HUES64 (cell line): Measurements from ENCODE around the gene SECTM1.

Experiments
- H3K27ac ChIP-seq: 2 replicates; pipeline ENCODE4 v1.7.0; 2013; ENCODE audit warnings: low read depth, low read length, inconsistent platforms
- H3K27me3 ChIP-seq: 2 replicates; pipeline ENCODE4 v1.6.1; 2013; ENCODE audit warnings: mild to moderate bottlenecking, low read length; ENCODE audit not compliant: insufficient read depth
- H3K36me3 ChIP-seq: 2 replicates; pipeline ENCODE4 v1.6.1; 2013; ENCODE audit warnings: mild to moderate bottlenecking, low read length; ENCODE audit not compliant: insufficient read depth
- H3K4me1 ChIP-seq: 2 replicates; pipeline ENCODE4 v1.6.1; 2013; ENCODE audit warnings: mild to moderate bottlenecking, low read length, moderate library complexity; ENCODE audit not compliant: insufficient read depth
- H3K4me3 ChIP-seq: 2 replicates; pipeline ENCODE4 v1.5.1; 2013; ENCODE audit warnings: mild to moderate bottlenecking, low read length, moderate library complexity
- H3K9ac ChIP-seq: 2 replicates; pipeline ENCODE4 v1.6.1; 2013; ENCODE audit warnings: mild to moderate bottlenecking, low read depth, low read length
- H3K9me3 ChIP-seq: 2 replicates; pipeline ENCODE4 v1.6.1; 2013; ENCODE audit warnings: low read depth, low read length; ENCODE audit not compliant: insufficient read depth
- WGBS: fragments of 150-250, 120-280 bp; methylation state at CpG from one replicate; pipeline ENCODE4 v1.1.7; 2013; ENCODE audit warnings: missing lambda C conversion rate; 5-methylcytosine and 5-hydroxymethylcytosine counted together

SECTM1 gene

GRCh38 chr17:82330322-82331239, 3.0 kb downstream of the SECTM1 start:
- WGBS, result 83% methylated on average over 28 of the region's 28 CpGs
- H3K27me3 ChIP-seq, result peaks cover 67% of the 10 kb centered on the region
- H3K4me1 ChIP-seq, result peaks cover 11% of the 10 kb centered on the region; the same call in 1 of the 2 replicates

GRCh38 chr17:82329683-82330321, 3.8 kb downstream of the SECTM1 start:
- peaks cover 7% of the 10 kb centered on the region; the same call in 1 of the 2 replicates for H3K4me1 ChIP-seq
- no peak overlapping the region for H3K27ac ChIP-seq
- H3K27me3 ChIP-seq, result peaks cover 59% of the 10 kb centered on the region
- H3K36me3 ChIP-seq, result no peaks in the 10 kb centered on the region
- WGBS, result 90% methylated on average over 19 of the region's 19 CpGs
- H3K9ac ChIP-seq, result no peak overlapping the region
- H3K4me3 ChIP-seq, result no peak overlapping the region
- no peaks in the 10 kb centered on the region for H3K9me3 ChIP-seq

More at GRCh38 chr17:82330322-82331239, 3.0 kb downstream of the SECTM1 start:
- Histone ChIP-seq H3K4me3 (no peak overlapping the region), H3K27ac (no peak overlapping the region), H3K9me3 (no peaks in the 10 kb centered on the region), H3K9ac (no peak overlapping the region), H3K36me3 (no peaks in the 10 kb centered on the region)

- Histone ChIP-seq H3K36me3 (no peaks in the 10 kb centered on the region), H3K27me3 (peaks cover 51% of the 10 kb centered on the region), H3K9me3 (no peaks in the 10 kb centered on the region), H3K4me3 (no peak overlapping the region), H3K4me1 (peaks cover 7% of the 10 kb centered on the region; the same call in 1 of the 2 replicates), H3K27ac (no peak overlapping the region), H3K9ac (no peak overlapping the region)
- 90% methylated on average over 15 of the region's 15 CpGs for WGBS
These were observed 4.5 kb downstream of the SECTM1 start for GRCh38 chr17:82328994-82329507.

GRCh38 chr17:82328141-82328993, 5.2 kb downstream of the SECTM1 start:
- Histone ChIP-seq H3K27ac (no peak overlapping the region), H3K36me3 (no peaks in the 10 kb centered on the region), H3K4me3 (no peak overlapping the region), H3K9me3 (no peaks in the 10 kb centered on the region), H3K27me3 (peaks cover 44% of the 10 kb centered on the region), H3K4me1 (peaks cover 7% of the 10 kb centered on the region; the same call in 1 of the 2 replicates), H3K9ac (no peak overlapping the region)
- WGBS, result 59% methylated on average over 26 of the region's 28 CpGs

GRCh38 chr17:82327757-82328140, 5.8 kb downstream of the SECTM1 start:
- Histone ChIP-seq H3K27ac (no peak overlapping the region), H3K27me3 (peaks cover 38% of the 10 kb centered on the region), H3K4me3 (no peak overlapping the region), H3K36me3 (no peaks in the 10 kb centered on the region), H3K9me3 (no peaks in the 10 kb centered on the region), H3K9ac (no peak overlapping the region), H3K4me1 (peaks cover 7% of the 10 kb centered on the region; the same call in 1 of the 2 replicates)
- WGBS, result 65% methylated on average over 13 of the region's 16 CpGs

- Histone ChIP-seq H3K9me3 (no peaks in the 10 kb centered on the region), H3K4me1 (peaks cover 7% of the 10 kb centered on the region; the same call in 1 of the 2 replicates), H3K27me3 (peaks cover 34% of the 10 kb centered on the region), H3K4me3 (no peak overlapping the region), H3K9ac (no peak overlapping the region), H3K36me3 (no peaks in the 10 kb centered on the region), H3K27ac (no peak overlapping the region)
- WGBS, result 32% methylated on average over 15 of the region's 15 CpGs
These were observed 6.3 kb downstream of the SECTM1 start for GRCh38 chr17:82327289-82327688.

- H3K9ac ChIP-seq, result no peak overlapping the region
- peaks cover 7% of the 10 kb centered on the region; the same call in 1 of the 2 replicates for H3K4me1 ChIP-seq
- 92% methylated on average over 30 of the region's 30 CpGs for WGBS
- H3K27ac ChIP-seq, result no peak overlapping the region
- H3K9me3 ChIP-seq, result no peaks in the 10 kb centered on the region
- no peak overlapping the region for H3K4me3 ChIP-seq
- no peaks in the 10 kb centered on the region for H3K36me3 ChIP-seq
- peaks cover 17% of the 10 kb centered on the region for H3K27me3 ChIP-seq
These were observed 8.0 kb downstream of the SECTM1 start for GRCh38 chr17:82325286-82326180.

- H3K4me1 ChIP-seq, result peaks cover 7% of the 10 kb centered on the region; the same call in 1 of the 2 replicates
- 80% methylated on average over 23 of the region's 25 CpGs for WGBS
These were observed 8.8 kb downstream of the SECTM1 start for GRCh38 chr17:82324566-82325285.

GRCh38 chr17:82323514-82324234, 9.9 kb downstream of the SECTM1 start:
- no peak overlapping the region for H3K27ac ChIP-seq
- no peak overlapping the region for H3K4me3 ChIP-seq
- WGBS, result 84% methylated on average over 21 of the region's 21 CpGs
- H3K9me3 ChIP-seq, result no peaks in the 10 kb centered on the region
- no peak overlapping the region for H3K9ac ChIP-seq
- H3K4me1 ChIP-seq, result peaks cover 7% of the 10 kb centered on the region; the same call in 1 of the 2 replicates
- peaks cover 6% of the 10 kb centered on the region; the same call in 1 of the 2 replicates for H3K27me3 ChIP-seq
- no peaks in the 10 kb centered on the region for H3K36me3 ChIP-seq

More at GRCh38 chr17:82324566-82325285, 8.8 kb downstream of the SECTM1 start:
- Histone ChIP-seq H3K27ac (no peak overlapping the region), H3K9ac (no peak overlapping the region), H3K9me3 (no peaks in the 10 kb centered on the region), H3K36me3 (no peaks in the 10 kb centered on the region), H3K27me3 (peaks cover 10% of the 10 kb centered on the region; the same call in 1 of the 2 replicates), H3K4me3 (no peak overlapping the region)
